NCI-H524 treated with DMSO at 0.1 percent for 48 hours (cell line): Measurements from ENCODE around the gene PRKG1.

Experiments
- DNase-seq: peaks from one replicate; lab custom pipeline; 2025; lab: John Stamatoyannopoulos, UW

PRKG1 gene

DNA sequence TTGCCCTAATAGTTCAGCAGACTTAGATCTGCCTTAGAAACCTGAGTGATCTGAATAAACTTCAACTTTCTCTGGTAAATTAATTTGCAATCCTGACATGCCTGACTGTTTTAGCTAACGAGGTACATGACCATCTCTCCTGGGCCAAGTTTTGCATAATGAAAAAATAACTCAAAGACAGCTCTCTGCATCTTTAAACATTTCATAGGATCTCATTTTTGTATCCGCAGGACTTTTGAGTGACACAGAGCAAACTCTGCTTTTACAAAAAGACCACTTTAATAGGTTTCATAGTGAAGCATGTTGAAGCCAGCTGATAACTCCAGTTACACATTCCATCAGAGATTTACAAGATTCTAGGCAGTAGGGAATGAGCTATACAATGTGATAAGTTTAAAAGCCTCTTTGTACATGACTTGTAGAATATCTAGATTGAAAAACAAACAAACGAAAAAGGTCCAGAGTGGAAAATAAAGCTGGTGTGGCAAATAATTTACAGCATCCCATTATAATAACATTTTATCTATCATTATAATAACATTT is 2.1 kb downstream of the PRKG1 start:
- DNase-seq: no peak

DNA sequence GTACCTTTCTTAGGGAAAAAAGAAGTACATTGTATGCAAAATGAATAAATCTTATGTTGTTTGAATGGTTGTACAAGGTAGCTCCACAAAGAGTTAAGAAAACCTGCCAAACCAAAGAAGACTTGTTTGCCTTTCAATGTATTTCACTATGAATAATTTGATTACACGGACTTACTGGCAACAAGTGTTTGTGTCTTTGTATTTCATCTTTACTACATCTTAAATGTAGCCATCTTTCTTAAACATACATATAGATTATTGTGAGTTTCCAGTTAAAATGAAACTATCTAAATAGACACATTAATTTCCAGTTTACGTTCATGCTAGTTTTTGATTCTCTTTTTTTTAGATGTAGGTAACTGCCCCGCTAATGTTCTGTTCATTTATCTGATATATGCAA is 2.8 kb downstream of the PRKG1 start:
- DNase-seq: no peak

DNA sequence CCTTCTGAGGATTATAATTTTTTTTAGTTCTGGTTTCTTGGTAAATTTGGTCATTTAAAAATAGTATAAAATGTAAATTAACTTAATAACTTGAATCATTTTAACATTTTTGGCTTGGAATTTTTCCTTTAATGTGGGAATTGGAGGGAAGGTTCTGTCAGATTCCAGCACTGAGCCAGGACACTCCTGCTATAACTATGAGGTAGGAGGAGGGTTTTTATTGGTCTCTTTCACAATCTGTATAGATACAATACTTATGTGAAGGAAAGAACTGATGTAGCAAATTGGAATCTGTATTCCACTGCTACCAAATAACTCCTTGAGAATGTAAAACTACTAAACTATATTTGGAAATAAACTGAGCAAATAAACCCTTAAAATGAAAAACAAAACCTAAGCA is 3.2 kb downstream of the PRKG1 start:
- no peak for DNase-seq

DNA sequence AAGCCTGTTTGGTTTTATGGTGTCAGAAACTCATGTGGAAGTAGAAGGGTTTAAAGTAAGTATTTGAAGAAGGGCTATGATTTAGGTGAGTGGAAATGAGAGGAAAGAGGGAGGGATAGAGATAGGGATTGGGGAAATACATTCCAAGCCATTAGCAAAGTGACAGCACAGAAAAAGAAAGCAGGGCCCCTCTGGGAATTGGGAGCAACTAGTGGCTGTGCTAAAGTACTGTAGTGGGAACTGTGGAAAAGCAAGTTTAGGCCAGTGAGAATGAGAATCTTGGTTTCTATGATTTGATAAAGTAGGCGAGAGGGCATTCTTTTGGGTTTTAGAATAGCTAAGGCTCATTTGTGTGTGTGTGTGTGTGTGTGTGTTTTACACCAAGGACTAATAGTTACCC is 5.0 kb downstream of the PRKG1 start:
- no peak for DNase-seq

DNA sequence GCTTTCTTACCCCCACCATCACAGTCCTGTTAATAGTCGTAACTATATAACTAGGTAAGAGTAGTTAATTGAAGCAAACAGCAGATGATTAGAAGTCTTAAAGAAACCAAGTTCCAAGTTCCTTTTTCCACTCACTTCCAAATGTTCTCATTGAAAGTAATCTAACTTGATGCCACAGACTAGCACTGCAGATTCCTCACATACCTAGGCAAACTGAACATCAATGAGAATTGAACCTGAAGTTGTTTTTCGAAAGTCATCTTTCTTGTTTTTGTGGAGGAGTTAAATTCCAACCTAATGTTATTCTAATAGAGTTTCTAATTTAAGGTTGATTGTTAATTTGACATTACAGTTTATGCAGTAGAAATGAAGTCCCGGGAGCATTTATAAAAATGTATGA is 5.5 kb downstream of the PRKG1 start:
- no peak for DNase-seq

DNA sequence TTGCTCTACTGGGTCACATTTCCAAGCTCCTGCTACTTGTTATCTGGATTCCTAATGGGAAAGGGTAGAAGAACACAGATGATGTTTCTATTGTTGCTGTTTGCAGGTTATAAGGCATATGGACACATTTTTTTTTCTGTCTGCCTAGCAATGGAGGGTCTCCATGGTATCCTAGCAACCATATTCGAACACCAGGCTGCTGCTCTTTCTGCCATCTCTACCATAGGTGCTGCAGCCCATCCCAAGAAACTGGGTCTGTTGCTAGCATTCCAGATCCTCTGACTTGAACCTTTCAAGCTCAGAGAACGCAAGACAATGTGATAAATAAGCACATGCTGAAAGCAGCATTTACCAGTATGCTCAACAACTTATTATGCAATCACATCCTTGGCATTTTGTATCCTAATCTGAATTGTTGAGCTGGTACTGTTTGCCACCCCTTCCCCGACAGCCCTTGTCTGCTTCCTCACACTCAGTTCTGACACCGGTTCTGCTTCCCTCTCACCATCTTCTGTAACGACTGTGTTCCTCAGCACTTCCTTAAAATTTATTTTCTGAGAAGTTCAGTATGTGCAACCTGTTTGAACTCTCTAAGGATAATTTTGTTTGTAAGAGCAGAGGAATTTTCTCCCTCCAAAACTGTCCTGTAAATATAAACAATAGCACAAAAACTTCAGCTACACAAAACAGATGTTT is 6.2 kb downstream of the PRKG1 start:
- no peak for DNase-seq

DNA sequence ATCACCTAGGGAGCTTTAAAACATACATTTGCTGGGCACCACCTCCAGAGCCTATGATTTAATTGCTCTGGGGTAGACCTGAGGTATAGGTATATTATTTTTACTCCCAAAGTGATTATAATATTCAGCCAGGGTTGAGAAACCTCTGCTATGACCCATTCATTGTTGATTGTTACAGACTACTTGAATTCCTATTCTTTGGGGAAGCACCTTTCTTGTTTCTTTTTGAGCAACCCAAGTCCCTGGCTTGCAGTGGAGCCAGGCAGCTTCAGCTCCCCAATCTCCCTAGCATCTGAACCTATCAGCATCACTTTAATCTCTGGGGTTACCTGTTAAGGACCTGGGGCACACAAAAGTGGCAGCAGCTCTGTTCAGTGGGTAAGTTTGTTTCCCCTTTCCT is 8.6 kb downstream of the PRKG1 start:
- DNase-seq: no peak

DNA sequence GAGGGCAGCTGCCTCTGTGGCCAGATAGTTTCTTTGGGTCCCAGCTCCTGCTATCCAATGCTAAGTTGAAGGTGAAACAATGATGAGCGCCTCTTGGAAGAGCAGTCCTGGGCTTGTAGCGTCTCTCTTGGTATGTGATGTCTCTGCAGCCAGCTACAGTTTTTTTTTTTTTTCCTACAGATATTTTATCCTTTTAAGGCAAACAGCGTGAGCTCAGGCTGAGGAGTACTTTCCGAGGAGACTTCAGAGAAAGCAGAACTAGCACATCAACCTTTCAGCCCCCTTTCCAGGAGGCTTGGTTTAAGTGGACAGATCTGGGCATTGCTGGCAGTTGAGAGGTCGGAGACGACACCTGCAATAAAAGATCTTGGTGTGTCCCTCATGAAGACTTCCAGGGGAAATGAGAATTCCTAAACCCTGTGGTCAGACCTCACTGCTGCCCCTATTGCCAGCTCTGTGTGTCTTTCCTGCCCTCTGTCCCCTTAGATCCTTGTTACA is 9.1 kb downstream of the PRKG1 start:
- no peak for DNase-seq

DNA sequence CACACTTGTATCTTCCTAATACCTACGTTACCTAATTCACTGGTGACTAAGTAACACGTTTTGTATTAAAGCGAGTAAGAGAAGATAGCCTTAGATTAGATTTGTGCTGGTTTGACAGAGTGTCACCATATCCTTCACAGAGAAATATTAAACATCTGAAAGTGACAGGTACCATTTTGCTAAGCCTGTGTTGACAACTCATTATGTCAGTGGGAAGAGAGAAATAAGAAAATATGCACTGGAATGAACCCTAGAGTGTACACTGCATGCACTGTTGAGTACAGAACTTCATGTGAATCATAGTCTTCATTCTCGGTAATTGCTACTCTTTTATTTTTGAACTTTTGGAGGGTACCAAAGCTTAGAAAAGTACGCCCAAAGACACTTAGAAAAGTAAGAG is 10.9 kb downstream of the PRKG1 start:
- no peak for DNase-seq

DNA sequence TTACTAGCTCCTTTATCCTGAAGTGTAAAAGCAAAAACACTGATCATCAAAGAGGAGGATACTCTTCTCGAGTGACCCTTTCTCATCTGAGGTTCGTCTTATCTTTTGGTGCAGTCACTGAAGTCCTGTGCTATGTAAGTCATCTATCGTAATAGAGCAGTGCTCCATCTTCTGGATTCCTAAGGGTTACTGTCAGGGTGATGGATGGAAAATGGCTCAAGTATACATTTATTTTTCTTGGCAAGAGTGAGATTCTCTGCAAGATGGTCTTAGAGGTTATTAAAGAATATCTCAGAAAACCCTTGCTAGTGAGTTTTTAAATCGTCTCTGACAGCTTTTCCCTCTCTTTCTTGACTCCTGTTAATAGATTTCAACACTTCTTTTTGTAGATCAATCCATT is 12.4 kb downstream of the PRKG1 start:
- DNase-seq: no peak

DNA sequence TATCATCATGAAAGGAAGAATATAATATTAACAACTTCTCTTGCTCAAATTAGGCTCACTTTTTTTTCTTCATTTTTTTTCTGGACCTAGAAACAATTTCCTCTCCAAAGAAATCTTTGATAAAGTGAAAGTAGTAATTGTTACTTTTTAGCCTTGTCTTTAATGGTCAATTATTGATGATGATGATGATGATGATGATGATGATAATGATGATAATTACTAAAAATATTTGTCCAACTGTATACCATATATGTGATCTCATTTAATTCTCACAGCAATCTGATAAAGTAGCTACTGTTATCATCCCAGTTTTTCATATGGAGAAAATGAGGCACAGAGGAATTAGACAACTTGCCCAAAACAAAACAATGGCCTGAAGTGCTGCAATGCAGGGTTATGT is 12.8 kb downstream of the PRKG1 start:
- DNase-seq: no peak

DNA sequence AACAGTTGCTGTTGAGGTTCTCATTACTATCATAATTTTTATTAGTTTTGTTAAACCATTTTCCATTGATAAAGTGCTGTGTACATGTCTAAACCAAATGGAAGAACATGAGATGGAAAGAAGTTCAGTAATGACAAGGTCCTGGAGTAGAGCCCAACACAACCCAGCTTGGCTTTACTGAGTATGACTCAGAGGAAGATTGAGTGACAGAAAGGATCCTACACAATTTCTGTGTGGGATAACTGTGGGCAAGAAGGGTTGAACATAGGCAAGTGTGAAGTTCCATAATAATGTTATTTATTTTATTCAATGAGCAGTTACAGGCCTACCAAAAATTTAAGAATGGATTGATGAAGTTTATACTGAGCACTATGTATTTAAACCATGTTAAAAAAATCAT is 15.9 kb downstream of the PRKG1 start:
- no peak for DNase-seq

DNA sequence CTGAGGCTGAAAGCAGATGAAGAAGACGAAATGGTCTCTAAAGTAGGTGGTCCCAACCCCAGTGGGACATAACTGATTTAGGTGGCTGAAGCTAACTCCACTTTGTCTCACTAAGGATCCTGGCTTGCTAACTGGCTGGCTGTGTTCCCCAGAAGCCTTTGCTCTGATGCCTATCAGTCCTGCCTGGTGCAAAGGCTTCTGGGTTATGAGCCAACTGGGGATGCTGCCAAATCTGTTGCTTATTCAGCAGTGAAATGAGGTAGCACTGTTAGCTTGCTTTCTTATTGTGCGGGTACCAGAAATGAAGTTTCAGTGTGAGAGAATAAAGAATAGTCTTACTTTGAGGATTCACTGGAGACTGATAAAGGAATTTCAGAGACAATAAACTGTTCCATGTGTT is 18.1 kb downstream of the PRKG1 start:
- no peak for DNase-seq

DNA sequence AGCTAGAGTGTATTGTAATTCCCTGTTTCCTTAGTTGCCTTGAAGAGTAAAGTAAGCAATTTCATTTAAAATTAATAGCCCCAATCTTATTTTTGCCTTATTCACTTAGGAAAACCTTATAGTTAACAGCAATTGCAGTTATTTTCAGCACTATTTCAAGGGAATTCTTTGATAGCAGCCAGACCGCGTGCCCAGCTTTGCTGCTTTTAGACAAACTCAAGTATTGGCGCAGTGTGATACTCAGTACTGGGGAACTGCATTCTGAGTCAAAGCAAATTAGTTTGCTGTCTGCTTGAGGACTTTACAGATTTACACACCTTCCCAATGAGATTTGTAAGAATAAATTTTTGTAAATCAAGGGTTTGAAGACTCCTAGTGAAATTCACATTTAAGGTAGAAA is 21.2 kb downstream of the PRKG1 start:
- no peak for DNase-seq

DNA sequence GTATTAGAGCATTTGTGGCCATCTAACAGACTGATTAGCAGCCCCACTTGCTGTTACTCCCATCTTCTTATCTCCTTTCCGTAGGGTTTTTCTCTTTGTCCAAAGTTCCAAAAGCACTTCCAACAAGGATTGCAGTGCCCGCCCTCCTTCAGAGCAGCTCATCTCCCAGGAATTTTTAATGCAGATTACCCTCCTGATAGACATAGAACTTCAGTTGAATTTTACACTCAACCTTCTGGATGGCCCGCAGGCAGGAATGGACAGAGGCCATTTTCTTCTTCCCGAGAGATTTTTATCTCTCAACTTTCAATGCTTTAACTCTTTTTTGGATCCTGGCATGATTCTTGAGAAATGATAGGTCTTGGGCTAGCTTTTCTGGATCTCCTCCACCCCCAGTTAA is 23.3 kb downstream of the PRKG1 start:
- no peak for DNase-seq

DNA sequence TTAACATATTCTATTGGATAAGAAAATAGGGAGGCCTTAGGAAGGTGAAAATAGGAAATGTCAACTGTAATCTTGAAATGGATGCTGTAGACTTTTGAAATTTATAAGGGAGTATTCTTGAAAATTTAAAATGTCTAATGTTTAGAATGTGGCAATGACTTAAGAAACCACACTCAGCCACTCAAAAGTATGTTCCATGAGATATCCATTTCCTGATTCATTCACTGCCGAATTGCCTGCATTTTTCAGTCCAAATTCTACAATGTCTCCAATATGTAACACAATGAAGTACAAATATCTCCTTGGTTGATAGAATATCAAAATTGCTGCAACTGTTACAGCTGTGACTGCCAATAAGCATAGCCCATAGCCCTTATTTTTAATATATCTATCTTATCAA is 25.9 kb downstream of the PRKG1 start:
- DNase-seq: no peak

DNA sequence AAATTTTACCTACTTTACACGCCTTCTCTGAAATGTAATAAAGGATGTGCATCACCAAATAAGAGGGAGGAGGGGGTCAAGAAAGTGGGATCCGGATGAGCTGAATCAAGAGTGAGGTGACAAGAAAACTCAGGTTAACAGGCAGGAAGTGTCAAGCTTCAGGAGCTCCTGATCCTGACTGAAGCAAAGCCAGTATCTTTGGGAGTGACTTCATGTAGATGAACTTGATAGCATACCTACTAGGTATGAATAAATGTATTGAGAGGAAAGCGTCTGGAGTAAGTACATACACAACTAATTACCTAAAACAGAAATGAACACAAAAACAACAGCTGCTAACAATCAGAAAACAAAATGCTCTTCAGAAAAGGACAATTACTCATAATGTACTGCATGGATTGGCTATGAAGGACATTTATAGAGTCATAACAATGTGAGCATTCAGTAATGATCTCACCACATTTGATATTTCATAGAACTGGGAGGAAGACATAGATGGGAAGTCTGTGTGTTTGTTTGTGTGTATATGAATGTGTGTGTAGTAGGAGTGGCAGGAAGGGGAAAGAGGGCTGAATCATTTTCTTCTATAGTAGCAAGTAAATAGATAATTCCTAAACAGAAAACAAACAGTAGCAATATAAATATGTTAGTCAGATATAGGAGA is 29.4 kb downstream of the PRKG1 start:
- DNase-seq: no peak

DNA sequence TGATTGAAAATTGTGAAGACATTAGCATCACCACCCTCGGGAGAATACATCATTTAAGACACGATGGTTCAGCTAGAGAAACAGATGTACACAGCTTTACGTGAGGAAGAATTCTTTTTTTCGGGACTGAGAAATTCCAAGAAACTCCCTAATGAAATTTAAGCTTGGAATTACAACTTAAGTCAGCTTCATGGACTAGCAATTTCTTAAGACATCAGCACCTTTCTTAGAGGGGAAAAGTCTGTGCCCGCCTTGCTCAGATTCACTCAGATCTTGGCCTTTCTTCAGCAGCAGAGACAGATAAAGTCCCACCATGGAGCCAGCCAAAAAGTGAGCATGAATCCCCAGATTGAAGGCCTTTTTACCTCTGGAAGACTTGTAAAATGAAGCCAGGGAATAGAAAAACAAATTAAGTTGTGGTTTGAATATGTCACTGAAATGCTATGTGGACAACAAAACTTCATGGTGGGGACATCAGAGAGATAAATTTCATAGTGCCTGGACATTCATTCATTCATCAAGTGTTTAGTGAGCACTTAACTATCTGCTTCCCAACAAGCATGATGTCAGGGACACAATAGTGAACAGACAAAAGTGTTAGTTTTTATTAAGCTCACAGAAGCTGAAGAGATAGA is 32.1 kb downstream of the PRKG1 start:
- DNase-seq: no peak

DNA sequence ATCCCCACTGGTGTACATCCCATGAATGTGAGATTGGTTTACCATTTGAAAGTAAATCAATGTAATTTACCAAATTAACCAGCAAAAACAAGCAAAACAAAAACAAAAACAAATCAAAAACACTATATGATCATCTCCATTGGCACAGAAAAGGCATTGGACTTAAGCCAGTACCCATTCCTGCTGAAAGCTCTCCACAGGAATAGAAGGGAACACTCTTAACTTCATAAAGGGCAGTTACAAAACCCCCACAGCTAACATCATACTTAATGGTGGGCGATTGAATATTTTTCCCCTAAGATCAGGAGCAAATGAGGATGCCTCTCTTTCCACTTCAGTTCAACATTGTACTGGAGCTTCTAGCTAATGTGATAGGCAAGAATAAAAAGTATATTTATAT is 34.1 kb downstream of the PRKG1 start:
- DNase-seq: no peak

DNA sequence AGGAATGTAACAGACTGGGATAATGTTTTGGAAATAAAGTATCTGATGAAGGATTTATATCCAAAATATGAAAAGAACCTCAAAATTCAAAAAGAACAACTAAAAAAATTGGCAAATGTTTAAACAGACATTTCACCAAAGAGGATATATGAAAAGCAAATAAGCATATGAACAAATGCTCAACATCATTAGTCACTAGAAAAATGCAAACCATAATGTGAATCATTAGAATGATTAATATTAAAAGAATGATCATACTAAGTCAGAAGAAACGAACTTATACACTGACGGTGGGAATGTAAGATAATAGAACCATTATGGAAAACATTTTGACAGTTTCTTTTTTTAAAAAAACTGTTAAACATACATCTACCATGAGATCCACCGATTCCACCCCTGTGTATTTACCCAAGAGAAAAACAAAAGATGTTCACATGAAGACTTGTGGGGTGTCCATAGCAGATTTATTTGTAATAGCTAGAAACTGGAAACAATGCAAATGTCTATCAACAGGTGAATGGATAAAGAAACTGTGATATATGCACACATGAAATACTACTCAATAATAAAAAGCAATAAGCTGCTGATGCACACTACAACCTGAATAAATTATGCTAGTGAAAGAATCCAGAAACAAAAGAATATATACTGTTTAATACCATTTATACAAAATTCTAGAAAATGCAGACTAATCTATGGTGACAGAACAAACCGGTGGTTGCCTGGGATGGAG is 35.7 kb downstream of the PRKG1 start:
- DNase-seq: no peak

DNA sequence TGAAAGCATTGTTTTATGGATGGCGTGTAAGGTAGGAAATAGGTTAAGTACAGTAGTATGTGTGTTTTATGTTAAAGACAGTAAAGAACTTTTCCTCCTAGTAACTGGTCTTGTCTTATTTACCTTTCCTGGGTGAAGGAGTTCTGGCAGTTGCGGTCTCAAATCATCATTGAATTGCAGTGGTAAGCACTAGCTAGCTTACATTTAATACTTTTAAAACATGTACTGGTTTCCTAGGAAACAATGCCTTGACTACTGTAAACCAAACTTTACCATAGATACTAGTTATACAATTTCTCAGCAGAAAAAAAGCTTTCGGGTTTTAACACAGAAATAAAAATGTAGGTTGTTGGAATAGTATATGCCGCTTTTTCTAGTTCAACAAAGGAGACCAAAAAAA is 37.7 kb downstream of the PRKG1 start:
- no peak for DNase-seq

DNA sequence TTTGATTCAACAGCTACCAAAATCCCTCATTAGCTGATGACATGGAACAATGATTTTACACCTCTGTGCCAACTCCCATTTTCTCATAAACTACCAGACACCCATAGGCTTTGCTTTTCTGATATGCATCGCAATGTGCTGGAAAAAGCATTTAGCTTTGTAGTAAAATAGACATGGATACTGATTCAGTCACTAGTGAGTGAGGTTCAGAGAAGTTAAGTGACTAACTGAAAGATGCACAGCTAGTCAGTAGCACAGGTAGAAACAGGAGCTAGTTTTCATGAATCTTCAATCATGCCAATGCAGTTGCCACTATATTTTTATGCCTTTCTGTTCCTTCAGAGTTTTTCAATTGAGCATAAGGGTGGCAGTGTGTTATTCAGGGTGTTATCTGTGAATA is 38.7 kb downstream of the PRKG1 start:
- no peak for DNase-seq
